Measurements from ENCODE around the gene GSTM3.
"Not testable (repeated sequence)": the region's sequence is repeated elsewhere in the genome, so short reads cannot be mapped to it uniquely, and the experiment has no call there.

The GSTM3 gene

GRCh38 chr1:109726728-109727373 lies 14.0 kb downstream of the GSTM3 start:
- DNase-seq (ENCODE audit: low spot score): no peak

GRCh38 chr1:109726007-109726406 lies 14.8 kb downstream of the GSTM3 start:
- no peak for DNase-seq (ENCODE audit: low spot score)

- DNase-seq (ENCODE audit: low spot score): no peak
These were observed 15.3 kb downstream of the GSTM3 start for GRCh38 chr1:109725510-109725909.

- DNase-seq (ENCODE audit: low spot score): no peak
These were observed 15.9 kb downstream of the GSTM3 start for GRCh38 chr1:109724933-109725332.

GRCh38 chr1:109722908-109723691 lies 17.7 kb downstream of the GSTM3 start:
- peak; percentile 18 for DNase-seq (ENCODE audit: low spot score)

- no peak for DNase-seq (ENCODE audit: low spot score)
These were observed 18.9 kb downstream of the GSTM3 start for GRCh38 chr1:109721971-109722370.

- no peak for DNase-seq (ENCODE audit: low spot score)
These were observed 19.8 kb downstream of the GSTM3 start for GRCh38 chr1:109721042-109721441.

GRCh38 chr1:109719337-109719837 lies 21.5 kb downstream of the GSTM3 start:
- no peak for DNase-seq (ENCODE audit: low spot score)

GRCh38 chr1:109718495-109718894 lies 22.3 kb downstream of the GSTM3 start:
- peak; percentile 50 for DNase-seq (ENCODE audit: low spot score)

- no peak for DNase-seq (ENCODE audit: low spot score)
These were observed 23.1 kb downstream of the GSTM3 start for GRCh38 chr1:109717729-109718128.

- no peak for DNase-seq (ENCODE audit: low spot score)
These were observed 24.2 kb downstream of the GSTM3 start for GRCh38 chr1:109716570-109717090.

- no peak for DNase-seq (ENCODE audit: low spot score)
These were observed 24.7 kb downstream of the GSTM3 start for GRCh38 chr1:109716121-109716520.

- peak; percentile 3 for DNase-seq (ENCODE audit: low spot score)
These were observed 26.0 kb downstream of the GSTM3 start for GRCh38 chr1:109714661-109715372.

- DNase-seq (ENCODE audit: low spot score): peak; percentile 1
These were observed 27.2 kb downstream of the GSTM3 start for GRCh38 chr1:109713636-109714035.

GRCh38 chr1:109712321-109712864 lies 28.4 kb downstream of the GSTM3 start:
- peak; percentile 2 for DNase-seq (ENCODE audit: low spot score)

GRCh38 chr1:109711593-109712320 lies 29.1 kb downstream of the GSTM3 start, which contains the start of gene GSTM5:
Gene GSTM5 (plus strand): TSS chr1:109712251. CDS start chr1:109712313, 62 bp downstream.
- DNase-seq (ENCODE audit: low spot score): peak; percentile 2

GRCh38 chr1:109709822-109710221 lies 31.0 kb downstream of the GSTM3 start:
- DNase-seq (ENCODE audit: low spot score): not testable (repeated sequence)

- DNase-seq (ENCODE audit: low spot score): not testable (repeated sequence)
These were observed 31.9 kb downstream of the GSTM3 start for GRCh38 chr1:109708949-109709348.

GRCh38 chr1:109705411-109705810 lies 35.4 kb downstream of the GSTM3 start:
- no peak for DNase-seq (ENCODE audit: low spot score)

GRCh38 chr1:109704173-109704572 lies 36.7 kb downstream of the GSTM3 start:
- peak; percentile 14 for DNase-seq (ENCODE audit: low spot score)

- DNase-seq (ENCODE audit: low spot score): not testable (repeated sequence)
These were observed 37.9 kb downstream of the GSTM3 start for GRCh38 chr1:109702940-109703339.
